Testis (tissue), 3 donors: ENCODE measurements around the gene SPACA7. TPM values are rescaled to one million over a fixed set of nuclear protein-coding genes. Genes with fewer than 3 reads are reported as not detected.
"Not testable (repeated sequence)": the region's sequence is repeated elsewhere in the genome, so short reads cannot be mapped to it uniquely, and the experiment has no call there.

Experiments used
- DNase-seq: peaks from one replicate; pipeline ENCODE4 v3.0.0-alpha.2; 2019
- H3K27ac ChIP-seq, 2 donors: fragments of 200-600 bp; sonication (generic); one replicate each; pipeline ENCODE4 v1.5.1; 2019
- H3K27me3 ChIP-seq: fragments of 200-600 bp; sonication (generic); one replicate; pipeline ENCODE4 v1.5.1; 2019
- H3K36me3 ChIP-seq: fragments of 200-600 bp; sonication (generic); one replicate; pipeline ENCODE4 v1.5.1; 2017; ENCODE audit warnings: low read depth; ENCODE audit errors: missing control alignments
- H3K4me1 ChIP-seq: fragments of 200-600 bp; sonication (generic); one replicate; pipeline ENCODE4 v1.5.1; 2019
- H3K4me3 ChIP-seq, 2 donors: fragments of 200-600 bp; sonication (generic); one replicate each; pipeline ENCODE4 v1.5.1; 2017 to 2019
- H3K9me3 ChIP-seq: fragments of 200-600 bp; sonication (generic); one replicate; pipeline ENCODE4 v1.5.1; 2017
- POLR2A ChIP-seq: fragments of 450-650 bp; IDR thresholded peaks from one replicate; pipeline ENCODE4 v1.6.1; 2017; ENCODE audit warnings: antibody characterized with exemption, mild to moderate bottlenecking, moderate library complexity
- WGBS, 2 donors: methylation state at CpG; one replicate each; pipeline ENCODE4 v1.1.5; 2018; 5-methylcytosine and 5-hydroxymethylcytosine counted together
- intact Hi-C: fragments of 100-400 bp; cut with DNase I; formaldehyde crosslinking; loops from one replicate; pipeline ENCODE4 v1.15.1; 2023; ENCODE audit warnings: low total_unique reads
- polyA plus RNA-seq: library from polyadenylated mRNA; stranded (reverse); fragments of 350-450 nt; fragmentation: Illumina TruSeq; extraction: RNeasy Lipid Tissue Mini Kit (QIAGEN cat#74804); gene quantifications from one replicate; pipeline ENCODE4 v1.2.3, GENCODE V29; 2014; ENCODE audit warnings: low read depth, low replicate concordance; ENCODE audit not compliant: insufficient read depth
- total RNA-seq, 2 donors: library from RNA; depleted of rRNA; stranded (reverse); fragments of >200 nt; gene quantifications; one replicate each; pipeline ENCODE4 v1.2.3, GENCODE V29; 2016
- TF ChIP-seq, protein P1 (sequence below), 3 experiments: fragments of 450-650 bp in 2 of 3; fragments of 200-600 bp in 1 of 3; sonication (generic) in 1 of 3; IDR thresholded peaks; one replicate each; pipeline ENCODE4 v1.5.1; 2016 to 2019; ENCODE audit warnings: antibody characterized with exemption in 3 of 3, mild to moderate bottlenecking in 2 of 3, moderate library complexity in 1 of 3

Gene SPACA7
- total and polyA plus RNA-seq, 3 donors from 2014 or later = 27.7 to 97.6 (median 63.0) TPM

GRCh38 chr13:112397108-112397507, 21.0 kb downstream of the SPACA7 start:
- Histone ChIP-seq H3K27ac (no peak overlapping the region), H3K4me3 (no peak overlapping the region), H3K4me1 (no peaks in the 10 kb centered on the region), H3K27me3 (no peaks in the 10 kb centered on the region), H3K36me3 (no peaks in the 10 kb centered on the region), H3K9me3 (no peaks in the 10 kb centered on the region)
- TF ChIP-seq, protein P1, sequence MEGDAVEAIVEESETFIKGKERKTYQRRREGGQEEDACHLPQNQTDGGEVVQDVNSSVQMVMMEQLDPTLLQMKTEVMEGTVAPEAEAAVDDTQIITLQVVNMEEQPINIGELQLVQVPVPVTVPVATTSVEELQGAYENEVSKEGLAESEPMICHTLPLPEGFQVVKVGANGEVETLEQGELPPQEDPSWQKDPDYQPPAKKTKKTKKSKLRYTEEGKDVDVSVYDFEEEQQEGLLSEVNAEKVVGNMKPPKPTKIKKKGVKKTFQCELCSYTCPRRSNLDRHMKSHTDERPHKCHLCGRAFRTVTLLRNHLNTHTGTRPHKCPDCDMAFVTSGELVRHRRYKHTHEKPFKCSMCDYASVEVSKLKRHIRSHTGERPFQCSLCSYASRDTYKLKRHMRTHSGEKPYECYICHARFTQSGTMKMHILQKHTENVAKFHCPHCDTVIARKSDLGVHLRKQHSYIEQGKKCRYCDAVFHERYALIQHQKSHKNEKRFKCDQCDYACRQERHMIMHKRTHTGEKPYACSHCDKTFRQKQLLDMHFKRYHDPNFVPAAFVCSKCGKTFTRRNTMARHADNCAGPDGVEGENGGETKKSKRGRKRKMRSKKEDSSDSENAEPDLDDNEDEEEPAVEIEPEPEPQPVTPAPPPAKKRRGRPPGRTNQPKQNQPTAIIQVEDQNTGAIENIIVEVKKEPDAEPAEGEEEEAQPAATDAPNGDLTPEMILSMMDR (IDR thresholded peaks at IDR 0.05) = no peak
- intact Hi-C loops = loop anchor here (5.0 kb wide), 1 partner anchor 1445 kb away; no protein-coding TSS in a partner anchor
- WGBS, 2 donors = 85 to 89% methylated on average over 9 of the region's 9 CpGs
- DNase-seq = no peak

- not testable (repeated sequence) for H3K27me3 ChIP-seq, H3K27ac ChIP-seq, H3K4me1 ChIP-seq, H3K4me3 ChIP-seq, H3K36me3 ChIP-seq, DNase-seq, H3K9me3 ChIP-seq
- WGBS, 2 donors = 56 to 84% methylated on average over 2 to 6 of the region's 6 CpGs
- intact Hi-C loops = loop anchor here (5.0 kb wide), 1 partner anchor 1446 kb away; no protein-coding TSS in a partner anchor
Measured at GRCh38 chr13:112398347-112398746, 22.2 kb downstream of the SPACA7 start.

DNA sequence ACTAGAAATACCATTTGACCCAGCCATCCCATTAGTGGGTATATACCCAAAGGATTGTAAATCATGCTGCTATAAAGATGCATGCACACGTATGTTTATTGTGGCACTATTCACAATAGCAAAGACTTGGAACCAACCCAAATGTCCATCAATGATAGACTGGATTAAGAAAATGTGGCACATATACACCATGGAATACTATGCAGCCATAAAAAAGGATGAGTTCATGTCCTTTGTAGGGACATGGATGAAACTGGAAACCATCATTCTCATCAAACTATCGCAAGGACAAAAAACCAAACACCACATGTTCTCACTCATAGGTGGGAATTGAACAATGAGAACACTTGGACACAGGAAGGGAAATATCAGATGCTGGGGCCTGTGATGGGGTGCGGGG, 33.7 kb downstream of the SPACA7 start:
- intact Hi-C loops, H3K27me3 ChIP-seq, H3K36me3 ChIP-seq, DNase-seq, H3K4me1 ChIP-seq, H3K4me3 ChIP-seq, H3K27ac ChIP-seq, H3K9me3 ChIP-seq: not testable (repeated sequence)
- 88 to 92% methylated on average over 3 of the region's 3 CpGs for WGBS, 2 donors

DNA sequence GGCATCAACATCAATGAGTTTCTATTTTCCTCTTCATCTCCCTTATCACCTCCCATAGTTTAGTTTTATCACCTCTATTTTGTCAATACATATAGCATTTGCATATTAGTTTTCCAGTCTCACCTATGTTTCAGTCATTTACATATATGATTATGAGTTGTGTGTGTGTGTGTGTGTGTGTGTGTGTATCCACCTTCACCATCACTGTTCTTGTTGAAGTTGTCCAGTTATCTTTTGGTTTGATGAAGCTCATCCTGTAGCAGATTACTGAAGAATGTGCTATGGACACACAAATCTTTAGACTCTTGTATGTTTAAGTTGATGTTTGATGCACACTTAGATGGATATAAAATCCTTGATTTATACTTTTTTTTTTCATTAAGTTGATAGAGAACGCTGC, 40.5 kb downstream of the SPACA7 start:
- no peaks in the 10 kb centered on the region for H3K9me3 ChIP-seq
- H3K27ac ChIP-seq = no peak overlapping the region
- no peak for DNase-seq
- no peaks in the 10 kb centered on the region for H3K4me1 ChIP-seq
- H3K4me3 ChIP-seq = no peak overlapping the region
- no peaks in the 10 kb centered on the region for H3K36me3 ChIP-seq
- WGBS, 2 donors = 85 to 88% methylated on average over 1 of the region's 1 CpG
- TF ChIP-seq POLR2A = no peak
- TF ChIP-seq, protein P1 (IDR thresholded peaks at IDR 0.05) = no peak
- intact Hi-C loops = no loop called here
- H3K27me3 ChIP-seq = no peaks in the 10 kb centered on the region

GRCh38 chr13:112417079-112417478, 40.9 kb downstream of the SPACA7 start:
- Histone ChIP-seq H3K36me3 (no peaks in the 10 kb centered on the region), H3K9me3 (no peaks in the 10 kb centered on the region), H3K27ac (no peak overlapping the region), H3K27me3 (no peaks in the 10 kb centered on the region), H3K4me3 (no peak overlapping the region), H3K4me1 (no peaks in the 10 kb centered on the region)
- DNase-seq = no peak
- TF ChIP-seq, protein P1 (IDR thresholded peaks at IDR 0.05) = no peak
- no peak for TF ChIP-seq POLR2A
- intact Hi-C loops = no loop called here

DNA sequence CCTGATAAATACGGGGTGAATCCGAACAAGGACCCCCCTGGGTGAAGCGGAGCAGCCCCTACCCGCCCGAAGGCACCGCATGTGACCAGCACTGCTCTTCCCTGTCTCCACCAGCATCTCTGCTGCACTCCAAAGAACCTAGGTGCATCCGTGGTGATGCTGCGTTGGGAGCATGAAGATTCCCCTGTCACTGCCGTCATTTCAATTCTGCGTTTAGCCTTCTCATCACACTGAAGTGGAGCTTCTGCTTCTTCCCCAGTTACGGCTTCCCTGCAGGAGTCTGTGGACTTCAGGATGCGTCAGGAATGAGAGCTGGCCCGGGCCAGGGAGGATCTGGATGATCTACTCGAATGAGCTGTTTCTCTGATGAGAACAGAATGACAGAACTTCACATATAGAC, 47.9 kb downstream of the SPACA7 start:
- DNase-seq = no peak
- Histone ChIP-seq H3K36me3 (no peaks in the 10 kb centered on the region), H3K9me3 (no peaks in the 10 kb centered on the region), H3K27ac (no peak overlapping the region), H3K4me3 (no peak overlapping the region), H3K27me3 (no peaks in the 10 kb centered on the region), H3K4me1 (no peaks in the 10 kb centered on the region)
- WGBS, 2 donors = 67 to 70% methylated on average over 14 of the region's 14 CpGs
- no peak for TF ChIP-seq POLR2A
- TF ChIP-seq, protein P1 (IDR thresholded peaks at IDR 0.05) = no peak
- intact Hi-C loops = no loop called here
